Measurements from ENCODE around the gene SMG5.

DNA sequence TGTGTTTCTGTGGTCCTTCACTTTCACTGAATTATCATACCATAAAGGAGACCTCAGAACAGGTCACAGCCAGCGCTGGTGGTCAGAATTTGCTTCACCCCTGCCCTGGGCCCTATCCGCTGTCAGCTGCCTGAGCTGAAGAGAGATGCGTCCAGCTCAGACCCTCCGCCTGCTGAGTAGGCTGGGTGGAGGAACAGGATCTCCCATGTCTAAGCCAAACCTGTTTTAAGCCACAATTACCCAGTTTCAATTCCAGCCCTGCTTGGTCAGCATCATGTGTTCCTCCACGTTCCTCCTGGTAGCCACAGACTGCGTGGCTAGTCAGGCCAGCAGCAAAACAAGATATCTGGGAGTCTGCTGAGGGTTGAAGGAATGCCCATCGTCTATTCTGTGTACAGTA lies 54.1 kb downstream of the SMG5 start:
- TF ChIP-seq, protein P1, sequence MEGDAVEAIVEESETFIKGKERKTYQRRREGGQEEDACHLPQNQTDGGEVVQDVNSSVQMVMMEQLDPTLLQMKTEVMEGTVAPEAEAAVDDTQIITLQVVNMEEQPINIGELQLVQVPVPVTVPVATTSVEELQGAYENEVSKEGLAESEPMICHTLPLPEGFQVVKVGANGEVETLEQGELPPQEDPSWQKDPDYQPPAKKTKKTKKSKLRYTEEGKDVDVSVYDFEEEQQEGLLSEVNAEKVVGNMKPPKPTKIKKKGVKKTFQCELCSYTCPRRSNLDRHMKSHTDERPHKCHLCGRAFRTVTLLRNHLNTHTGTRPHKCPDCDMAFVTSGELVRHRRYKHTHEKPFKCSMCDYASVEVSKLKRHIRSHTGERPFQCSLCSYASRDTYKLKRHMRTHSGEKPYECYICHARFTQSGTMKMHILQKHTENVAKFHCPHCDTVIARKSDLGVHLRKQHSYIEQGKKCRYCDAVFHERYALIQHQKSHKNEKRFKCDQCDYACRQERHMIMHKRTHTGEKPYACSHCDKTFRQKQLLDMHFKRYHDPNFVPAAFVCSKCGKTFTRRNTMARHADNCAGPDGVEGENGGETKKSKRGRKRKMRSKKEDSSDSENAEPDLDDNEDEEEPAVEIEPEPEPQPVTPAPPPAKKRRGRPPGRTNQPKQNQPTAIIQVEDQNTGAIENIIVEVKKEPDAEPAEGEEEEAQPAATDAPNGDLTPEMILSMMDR (IDR thresholded peaks at IDR 0.05): no peak
- TF ChIP-seq POLR2A (IDR thresholded peaks at IDR 0.05): no peak
